Right renal cortex interstitium (tissue), 3 donors: ENCODE measurements around the gene EPGN. TPM values are rescaled to one million over a fixed set of nuclear protein-coding genes. Genes with fewer than 3 reads are reported as not detected.
"Not testable (repeated sequence)": the region's sequence is repeated elsewhere in the genome, so short reads cannot be mapped to it uniquely, and the experiment has no call there.

Experiments
- DNase-seq, 3 donors: peaks; one replicate each; pipeline ENCODE4 v3.0.0-alpha.2; 2013; ENCODE audit warnings: low read depth in 3 of 3, low spot score in 2 of 3
- polyA plus RNA-seq, 3 donors: library from polyadenylated mRNA; unstranded; fragments of 120-200 nt; gene quantifications; one replicate each; pipeline ENCODE4 v1.2.1, GENCODE V29; 2013; ENCODE audit not compliant: insufficient read length in 3 of 3

Gene EPGN
- polyA plus RNA-seq, 3 donors: 0.75 to 1.1 (median 0.86) TPM

- DNase-seq: no peak
Measured at GRCh38 chr4:74335341-74336021, 27.2 kb downstream of the EPGN start.

- DNase-seq: no peak
Measured at GRCh38 chr4:74338792-74339333, 30.6 kb downstream of the EPGN start.

GRCh38 chr4:74339501-74339900, 31.2 kb downstream of the EPGN start:
- DNase-seq: no peak

DNA sequence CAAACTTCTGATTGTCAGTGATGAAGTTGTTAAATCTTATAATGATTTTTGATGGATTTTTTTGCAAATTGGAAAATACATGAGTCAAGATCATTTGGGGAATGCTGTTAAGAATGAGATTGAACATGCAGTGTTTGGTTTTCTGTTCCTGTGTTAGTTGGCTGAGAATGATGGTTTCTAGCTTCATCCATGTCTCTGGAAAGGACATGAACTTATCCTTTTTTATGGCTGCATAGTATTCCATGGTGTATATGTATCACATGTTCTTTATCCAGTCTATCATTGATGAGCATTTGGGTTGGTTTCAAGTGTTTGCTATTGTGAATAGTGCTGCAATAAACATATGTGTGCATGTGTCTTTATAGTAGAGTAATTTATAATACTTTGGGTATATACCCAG, 32.2 kb downstream of the EPGN start:
- not testable (repeated sequence) for DNase-seq

DNA sequence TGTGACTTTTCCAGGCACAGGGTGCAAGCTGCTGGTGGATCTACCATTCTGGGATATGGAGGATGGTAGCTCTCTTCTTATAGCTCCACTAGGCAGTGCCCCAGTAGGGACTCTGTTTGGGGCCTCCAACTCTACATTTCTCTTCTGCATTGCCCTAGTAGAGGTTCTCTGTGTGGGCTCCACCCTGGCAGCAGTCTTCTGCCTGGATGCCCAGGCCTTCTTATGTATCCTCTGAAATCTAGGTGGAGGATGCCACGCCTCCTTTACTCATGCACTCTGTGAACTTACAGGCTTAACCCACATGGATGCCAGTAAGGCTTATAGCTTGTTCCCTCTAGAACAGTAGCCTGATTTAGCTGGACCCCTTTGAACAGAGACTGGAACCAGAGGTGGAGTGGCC, 35.8 kb downstream of the EPGN start:
- no peak for DNase-seq

DNA sequence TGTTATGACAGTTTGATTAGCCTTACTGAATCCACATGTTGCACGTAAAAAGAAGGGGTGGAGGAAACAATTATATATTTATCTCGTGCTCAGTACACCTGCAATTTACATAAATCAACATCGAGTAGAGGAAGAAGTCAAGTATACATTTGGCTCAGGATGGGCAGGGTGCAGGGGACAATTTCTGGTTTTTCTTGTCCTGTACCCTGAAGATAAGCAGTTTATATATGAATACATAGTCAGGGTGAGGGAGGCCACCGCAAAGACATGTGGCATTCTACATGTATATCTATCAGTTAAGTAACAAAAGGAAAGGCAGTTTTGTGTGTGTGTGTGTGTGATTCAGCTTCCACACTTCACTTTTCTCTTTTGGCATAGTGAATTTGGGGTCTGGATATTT, 45.6 kb downstream of the EPGN start:
- DNase-seq: no peak

- DNase-seq: no peak
Measured at GRCh38 chr4:74357965-74358364, 49.7 kb downstream of the EPGN start.

GRCh38 chr4:74361671-74362070, 53.4 kb downstream of the EPGN start:
- no peak for DNase-seq

GRCh38 chr4:74362347-74362746, 54.1 kb downstream of the EPGN start:
- no peak for DNase-seq

DNA sequence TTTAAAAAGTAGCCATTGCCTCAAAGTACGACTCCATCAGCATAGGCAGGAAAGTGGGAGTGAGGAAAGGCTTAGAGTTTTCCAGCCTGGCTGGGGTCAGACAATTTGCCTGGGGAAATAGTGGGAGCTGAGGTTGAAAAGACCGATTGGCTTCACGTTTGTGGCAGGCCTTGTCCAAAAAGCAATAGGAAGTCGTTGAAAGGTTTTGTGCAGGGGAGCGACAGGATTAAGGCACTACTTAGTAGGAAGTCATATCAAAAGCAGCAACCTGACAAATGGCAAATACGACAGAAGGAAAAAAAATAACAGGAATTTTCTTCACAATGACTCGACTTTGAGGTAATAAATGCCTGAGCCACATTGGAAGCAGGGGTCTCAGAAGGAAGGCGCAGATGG, 56.0 kb downstream of the EPGN start:
- DNase-seq: peak in 1 of 3 donors; percentile 0

- DNase-seq: peak in 1 of 3 donors; percentile 6
Measured at GRCh38 chr4:74364652-74365491, 56.6 kb downstream of the EPGN start, which contains the start of gene EREG. TSS of gene EREG (plus strand) at chr4:74365145. CDS start at chr4:74365309, 164 bp downstream.

DNA sequence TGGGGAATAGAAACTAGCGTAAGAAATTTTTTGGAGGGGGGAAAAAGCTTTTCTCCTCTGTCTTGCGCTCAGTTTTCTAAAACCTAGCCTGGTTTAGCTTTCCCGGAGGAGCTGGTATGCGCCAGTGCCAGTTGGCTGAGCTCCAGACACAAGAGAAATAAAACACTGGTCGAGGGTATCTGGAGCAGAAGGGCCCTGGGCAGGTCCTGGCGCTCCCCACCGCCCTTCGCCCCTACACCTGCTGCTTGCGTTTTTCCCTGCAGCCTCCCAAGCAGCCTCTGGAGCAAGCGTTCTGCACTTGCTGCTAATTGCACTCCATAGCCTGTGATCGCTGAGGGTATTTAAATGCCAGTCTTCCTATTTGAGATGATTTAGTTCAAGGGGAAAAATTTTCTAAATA, 57.5 kb downstream of the EPGN start:
- DNase-seq: peak in 1 of 3 donors; percentile 4

Other genes with a start within 250 kb of the EPGN start
- under 1 TPM; 0.17 to 0.36 (median 0.31) TPM for gene CXCL2, start 209.3 kb upstream of the EPGN start, polyA plus RNA-seq
- gene MTHFD2L, start 150.4 kb upstream of the EPGN start, polyA plus RNA-seq: 10 to 100 TPM; 20.9 to 25.7 (median 22.7) TPM
- under 1 TPM in 2 of 3 donors, not detected in 1; 0.06 to 0.08 TPM for gene EREG, start 56.7 kb downstream of the EPGN start, polyA plus RNA-seq
- under 1 TPM; 0.12 to 0.28 (median 0.21) TPM for gene AREG, start 136.7 kb downstream of the EPGN start, polyA plus RNA-seq